Karpas-422 (cell line): ENCODE data around the gene URB1. TPM values are rescaled to one million over a fixed set of nuclear protein-coding genes. Genes with fewer than 3 reads are reported as not detected.

Experiments used
- DNase-seq: peaks from one replicate; pipeline ENCODE4 v3.0.0-alpha.2; 2015
- H2AFZ ChIP-seq: fragments of 200-600 bp; sonication (generic); 2 replicates; pipeline ENCODE4 v1.6.1; 2014; ENCODE audit warnings: antibody characterized with exemption, low read length, mixed read lengths
- H3K27ac ChIP-seq: fragments of 200-600 bp; sonication (generic); 2 replicates; pipeline ENCODE4 v1.5.1; 2014; ENCODE audit warnings: mild to moderate bottlenecking, low read length, moderate library complexity
- H3K27me3 ChIP-seq: fragments of 200-600 bp; sonication (generic); 2 replicates; pipeline ENCODE4 v1.6.1; 2014; ENCODE audit warnings: low read length, mixed read lengths
- H3K36me3 ChIP-seq: fragments of 200-600 bp; sonication (generic); 2 replicates; pipeline ENCODE4 v1.6.1; 2014; ENCODE audit warnings: low read length, mixed read lengths; ENCODE audit not compliant: insufficient read depth
- H3K4me1 ChIP-seq: fragments of 200-600 bp; sonication (generic); 2 replicates; pipeline ENCODE4 v1.6.1; 2014; ENCODE audit warnings: mild to moderate bottlenecking, low read length, mixed read lengths
- H3K4me2 ChIP-seq: fragments of 200-600 bp; sonication (generic); 2 replicates; pipeline ENCODE4 v1.6.1; 2014; ENCODE audit warnings: low read length, low read depth, mild to moderate bottlenecking; ENCODE audit not compliant: poor library complexity, severe bottlenecking
- H3K4me3 ChIP-seq: fragments of 200-600 bp; sonication (generic); 2 replicates; pipeline ENCODE4 v1.5.1; 2014; ENCODE audit warnings: mild to moderate bottlenecking, antibody characterized with exemption, low read length, mixed read lengths
- H3K79me2 ChIP-seq: fragments of 200-600 bp; sonication (generic); 2 replicates; pipeline ENCODE4 v1.6.1; 2014; ENCODE audit warnings: mild to moderate bottlenecking, low read length, mixed read lengths
- H3K9ac ChIP-seq: fragments of 200-600 bp; sonication (generic); 2 replicates; pipeline ENCODE4 v1.6.0; 2014; ENCODE audit warnings: low read length
- H3K9me2 ChIP-seq: fragments of 200-600 bp; sonication (generic), shearing (Covaris generic); replicated peaks from 2 replicates; pipeline ENCODE4 v1.6.0; 2014; ENCODE audit warnings: mild to moderate bottlenecking, low read length, moderate library complexity; ENCODE audit not compliant: insufficient read depth
- H3K9me3 ChIP-seq: fragments of 300-700, 200-600 bp; sonication (generic); 2 replicates; pipeline ENCODE4 v1.6.1; 2014; ENCODE audit warnings: low read length, mixed read lengths
- H4K20me1 ChIP-seq: fragments of 200-600 bp; sonication (generic); 2 replicates; pipeline ENCODE4 v1.6.1; 2014; ENCODE audit warnings: mild to moderate bottlenecking, antibody characterized with exemption, low read length, low read depth; ENCODE audit not compliant: insufficient read depth
- total RNA-seq: library from RNA; depleted of rRNA; stranded (reverse); fragments of >200 nt; shearing (Covaris generic); gene quantifications from 2 replicates; pipeline ENCODE4 v1.2.3, GENCODE V29; 2014; ENCODE audit warnings: low replicate concordance

Gene URB1
- total RNA-seq, 1 experiment from 2014 or later: 12.7 TPM

DNA sequence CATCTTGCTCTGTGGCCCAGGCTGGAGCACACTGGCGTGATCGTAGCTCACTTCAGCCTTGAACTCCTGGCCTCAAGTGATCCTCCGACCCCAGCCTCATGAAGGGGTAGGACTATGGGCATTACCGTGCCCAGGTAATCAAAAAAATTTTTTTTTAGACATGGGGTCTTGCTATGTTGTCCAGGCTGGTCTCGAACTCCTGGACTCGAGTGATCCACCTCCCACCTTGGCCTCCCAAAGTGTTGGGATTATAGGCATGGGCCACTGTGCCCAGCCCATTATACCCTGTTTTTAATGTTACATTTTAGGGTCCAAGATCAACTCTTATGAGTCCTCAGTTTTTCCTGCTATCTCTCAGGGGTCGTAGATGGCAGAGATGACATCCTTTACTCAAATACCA is 87.8 kb downstream of the URB1 start:
- H3K27me3 ChIP-seq: no peaks in the 10 kb centered on the region

DNA sequence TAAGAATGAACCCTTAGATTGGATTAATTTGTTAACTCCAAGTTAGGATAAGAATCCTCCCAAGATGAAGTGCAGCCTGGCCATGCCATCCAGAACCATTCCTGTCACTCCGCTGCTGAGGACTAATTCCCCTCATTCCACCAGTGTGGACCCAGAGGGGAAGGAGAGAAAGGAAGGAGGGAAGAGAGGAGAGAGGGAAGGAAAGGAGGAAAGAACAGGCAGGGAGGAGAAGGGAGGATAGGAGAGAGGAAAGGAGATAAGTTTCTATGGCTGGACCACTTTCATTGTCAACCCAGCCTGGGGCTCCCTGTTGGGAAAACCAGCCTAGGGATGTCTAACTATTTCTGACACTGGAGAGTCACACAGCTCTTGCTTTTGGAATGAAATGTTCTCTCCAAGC is 89.4 kb downstream of the URB1 start:
- H3K4me3 ChIP-seq: no peak overlapping the region
- no peaks in the 10 kb centered on the region for H4K20me1 ChIP-seq
- H3K36me3 ChIP-seq: peaks cover 6% of the 10 kb centered on the region; the same call in 1 of the 2 replicates
- no peak overlapping the region for H2AFZ ChIP-seq
- no peak overlapping the region for H3K9ac ChIP-seq
- H3K27me3 ChIP-seq: no peaks in the 10 kb centered on the region
- no peak overlapping the region for H3K4me2 ChIP-seq
- H3K4me1 ChIP-seq: no peaks in the 10 kb centered on the region
- DNase-seq: no peak
- H3K27ac ChIP-seq: no peak overlapping the region
- no peaks in the 10 kb centered on the region for H3K79me2 ChIP-seq
- H3K9me2 ChIP-seq: no peaks in the 10 kb centered on the region
- no peaks in the 10 kb centered on the region for H3K9me3 ChIP-seq

More for the DNA sequence above, 87.8 kb downstream of the URB1 start:
- Histone ChIP-seq H3K36me3 (peaks cover 6% of the 10 kb centered on the region; the same call in 1 of the 2 replicates), H2AFZ (no peak overlapping the region), H3K9me3 (no peaks in the 10 kb centered on the region), H4K20me1 (no peaks in the 10 kb centered on the region), H3K9ac (no peak overlapping the region), H3K4me3 (no peak overlapping the region), H3K79me2 (no peaks in the 10 kb centered on the region), H3K27ac (no peak overlapping the region), H3K4me2 (no peak overlapping the region), H3K9me2 (no peaks in the 10 kb centered on the region), H3K4me1 (no peaks in the 10 kb centered on the region)
- DNase-seq: no peak

DNA sequence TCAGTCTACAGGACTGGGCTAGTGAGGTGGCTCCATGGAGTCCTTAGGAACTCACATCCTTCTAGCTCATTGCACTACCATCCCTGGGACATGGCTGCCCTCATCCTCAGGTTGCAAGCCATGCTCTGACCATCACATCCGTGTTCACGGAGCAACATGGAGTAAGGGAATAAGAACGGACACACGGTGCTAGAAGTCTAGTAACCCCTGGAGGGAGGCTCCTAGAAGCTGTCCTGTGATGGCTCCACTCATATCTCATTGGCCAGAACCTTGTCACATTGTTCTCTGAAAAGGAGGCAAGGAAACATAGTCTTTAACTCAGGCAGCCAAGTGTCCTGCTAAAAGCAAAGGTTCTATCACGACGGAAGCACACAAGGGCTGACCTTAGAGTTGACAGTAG is 90.3 kb downstream of the URB1 start:
- no peaks in the 10 kb centered on the region for H4K20me1 ChIP-seq
- H3K4me2 ChIP-seq: no peak overlapping the region

DNA sequence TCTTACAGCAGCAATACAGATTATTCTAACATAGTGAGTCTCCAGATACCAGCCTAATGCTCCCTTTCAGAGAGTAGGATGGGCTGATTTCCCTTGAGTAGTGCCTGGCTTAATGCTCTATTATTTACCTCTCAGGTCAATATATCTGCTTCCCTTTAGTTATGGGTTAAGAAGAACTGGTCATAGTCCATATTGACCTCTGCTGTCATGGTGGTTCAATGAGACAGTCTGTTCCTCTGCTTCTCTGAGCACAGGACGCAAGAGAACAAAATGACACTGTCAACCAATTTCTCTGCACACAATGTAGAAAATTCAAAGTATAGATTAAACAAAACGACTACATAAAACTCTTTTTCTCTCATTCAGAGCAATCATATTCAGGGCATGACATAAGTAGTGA is 91.2 kb downstream of the URB1 start:
- Histone ChIP-seq H3K36me3 (peaks cover 6% of the 10 kb centered on the region; the same call in 1 of the 2 replicates), H3K79me2 (no peaks in the 10 kb centered on the region), H3K9me2 (no peaks in the 10 kb centered on the region), H3K4me3 (no peak overlapping the region), H3K9me3 (no peaks in the 10 kb centered on the region), H3K4me2 (no peak overlapping the region), H3K27me3 (no peaks in the 10 kb centered on the region), H3K4me1 (no peaks in the 10 kb centered on the region), H2AFZ (no peak overlapping the region), H4K20me1 (no peaks in the 10 kb centered on the region), H3K9ac (no peak overlapping the region), H3K27ac (no peak overlapping the region)
- DNase-seq: no peak

More for the DNA sequence above, 90.3 kb downstream of the URB1 start:
- Histone ChIP-seq H3K9me2 (no peaks in the 10 kb centered on the region), H3K27me3 (no peaks in the 10 kb centered on the region), H3K9ac (no peak overlapping the region), H3K36me3 (peaks cover 6% of the 10 kb centered on the region; the same call in 1 of the 2 replicates), H3K27ac (no peak overlapping the region), H2AFZ (no peak overlapping the region), H3K79me2 (no peaks in the 10 kb centered on the region), H3K4me3 (no peak overlapping the region), H3K9me3 (no peaks in the 10 kb centered on the region), H3K4me1 (no peaks in the 10 kb centered on the region)
- no peak for DNase-seq

DNA sequence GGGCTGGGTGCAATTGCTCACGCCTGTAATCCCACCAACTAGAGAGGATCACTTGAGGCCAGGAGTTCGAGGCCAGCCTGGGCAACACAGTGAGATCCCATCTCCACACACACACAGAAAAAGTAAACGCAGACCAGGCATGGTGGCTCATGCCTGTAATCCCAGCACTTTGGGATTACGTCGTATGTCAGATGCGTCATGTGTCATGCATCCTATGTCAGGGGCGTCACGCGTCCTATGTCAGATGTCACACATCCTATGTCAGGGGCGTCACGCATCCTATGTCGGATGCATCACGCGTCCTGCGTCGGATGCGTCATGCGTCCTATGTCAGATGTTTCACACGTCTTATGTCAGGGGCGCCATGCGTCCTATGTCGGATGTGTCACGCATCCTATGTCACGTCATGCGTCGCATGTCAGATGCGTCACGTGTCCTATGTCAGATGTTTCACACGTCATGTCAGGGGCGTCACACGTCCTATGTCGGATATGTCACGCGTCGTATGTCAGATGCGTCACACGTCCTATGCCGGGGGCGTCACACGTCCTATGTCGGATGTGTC is 92.6 kb downstream of the URB1 start:
- H3K9me2 ChIP-seq: no peaks in the 10 kb centered on the region
- no peak overlapping the region for H3K4me2 ChIP-seq
- H3K36me3 ChIP-seq: peaks cover 6% of the 10 kb centered on the region; the same call in 1 of the 2 replicates
- H3K9me3 ChIP-seq: no peaks in the 10 kb centered on the region
- H3K9ac ChIP-seq: no peak overlapping the region
- no peak for DNase-seq
- no peaks in the 10 kb centered on the region for H4K20me1 ChIP-seq
- H2AFZ ChIP-seq: no peak overlapping the region
- no peaks in the 10 kb centered on the region for H3K79me2 ChIP-seq
- H3K27ac ChIP-seq: no peak overlapping the region
- no peak overlapping the region for H3K4me3 ChIP-seq
- H3K27me3 ChIP-seq: no peaks in the 10 kb centered on the region
- no peaks in the 10 kb centered on the region for H3K4me1 ChIP-seq

DNA sequence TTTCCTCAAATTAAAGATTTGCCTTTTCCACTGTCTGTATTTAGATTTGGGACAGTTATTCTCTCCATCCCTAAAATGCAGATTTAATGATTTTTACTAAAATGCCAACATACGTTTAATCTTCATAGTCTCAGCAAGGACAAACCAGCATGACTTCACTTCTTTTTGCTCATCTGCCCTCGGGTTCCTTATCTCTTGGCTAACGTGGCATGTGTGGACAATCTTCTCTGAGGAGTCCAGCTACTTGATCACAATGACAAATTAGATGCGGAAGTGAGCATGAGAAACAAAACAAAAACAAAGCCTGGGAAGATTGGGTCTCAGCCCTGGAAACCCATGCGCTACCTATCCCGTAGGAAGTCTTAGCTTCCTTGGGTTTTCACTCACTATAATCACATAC is 93.1 kb downstream of the URB1 start:
- Histone ChIP-seq H3K9me3 (no peaks in the 10 kb centered on the region), H4K20me1 (no peaks in the 10 kb centered on the region), H3K4me3 (no peak overlapping the region), H3K27ac (no peak overlapping the region), H3K36me3 (peaks cover 6% of the 10 kb centered on the region; the same call in 1 of the 2 replicates), H3K4me2 (no peak overlapping the region), H3K9me2 (no peaks in the 10 kb centered on the region), H3K9ac (no peak overlapping the region), H3K27me3 (no peaks in the 10 kb centered on the region), H3K79me2 (no peaks in the 10 kb centered on the region), H3K4me1 (no peaks in the 10 kb centered on the region), H2AFZ (no peak overlapping the region)
- no peak for DNase-seq

DNA sequence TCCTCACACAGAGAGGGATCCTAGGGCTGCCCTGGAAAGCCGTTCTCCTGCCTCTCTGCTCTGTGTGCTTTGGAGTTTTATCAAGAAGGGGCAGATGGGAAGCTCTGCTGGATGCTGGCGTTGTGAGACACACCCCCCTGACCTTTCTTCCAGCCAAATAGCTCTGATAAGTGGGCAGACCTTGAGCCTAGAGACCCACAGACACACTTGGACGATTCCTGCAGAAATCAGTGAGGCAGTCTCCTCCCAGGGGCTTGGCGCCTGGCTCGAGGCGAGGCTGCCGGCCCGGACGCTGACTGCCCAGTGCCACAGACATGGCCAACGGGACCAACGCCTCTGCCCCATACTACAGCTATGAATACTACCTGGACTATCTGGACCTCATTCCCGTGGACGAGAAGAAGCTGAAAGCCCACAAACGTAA is 94.1 kb downstream of the URB1 start, which contains the start of gene MRAP:
Gene MRAP, plus strand, starts transcription at position 198 of the 424 bp plus-strand sequence. Its CDS starts 117 bp downstream, at position 315.
- Histone ChIP-seq H3K4me1 (no peaks in the 10 kb centered on the region), H2AFZ (no peak within 1 kb of the TSS), H3K9me2 (no peaks in the 10 kb centered on the region), H3K4me2 (no peak within 1 kb of the TSS), H3K79me2 (no peaks in the 10 kb centered on the region), H4K20me1 (no peaks in the 10 kb centered on the region), H3K9ac (no peak within 1 kb of the TSS), H3K4me3 (no peak within 1 kb of the TSS), H3K27ac (no peak within 1 kb of the TSS), H3K36me3 (peaks cover 6% of the 10 kb centered on the region; the same call in 1 of the 2 replicates), H3K27me3 (no peaks in the 10 kb centered on the region), H3K9me3 (no peaks in the 10 kb centered on the region)
- DNase-seq: no peak

DNA sequence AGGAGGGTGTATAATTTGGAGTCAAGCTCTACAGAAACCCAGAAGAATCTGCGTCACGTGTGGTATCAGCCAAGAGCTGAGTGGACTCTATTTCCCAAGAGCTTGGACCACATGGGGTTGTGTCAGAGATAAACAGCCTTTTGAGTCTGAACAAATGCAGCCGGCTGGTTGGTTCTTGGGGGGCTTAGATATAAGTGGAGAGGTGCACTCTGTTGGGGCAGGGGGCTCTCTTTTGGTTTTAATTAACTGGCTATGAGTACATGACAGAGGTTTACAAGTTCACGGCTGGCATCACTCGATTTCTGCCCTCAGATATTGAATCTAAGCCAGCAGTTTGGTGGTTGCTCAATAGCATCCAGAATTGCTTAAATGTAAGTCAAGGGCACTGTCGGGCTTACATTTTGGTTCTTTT is 94.7 kb downstream of the URB1 start:
- Histone ChIP-seq H3K27ac (no peak overlapping the region), H3K4me1 (no peaks in the 10 kb centered on the region), H3K4me2 (no peak overlapping the region), H3K9me3 (no peaks in the 10 kb centered on the region), H3K9ac (no peak overlapping the region), H3K36me3 (peaks cover 6% of the 10 kb centered on the region; the same call in 1 of the 2 replicates), H3K27me3 (no peaks in the 10 kb centered on the region), H2AFZ (no peak overlapping the region), H4K20me1 (no peaks in the 10 kb centered on the region), H3K79me2 (no peaks in the 10 kb centered on the region), H3K4me3 (no peak overlapping the region), H3K9me2 (no peaks in the 10 kb centered on the region)
- no peak for DNase-seq
